Measurements from ENCODE around the gene TSG101. TPM values are rescaled to one million over a fixed set of nuclear protein-coding genes. Genes with fewer than 3 reads are reported as not detected.

TSG101 gene
- total RNA-seq, 1 donor = 60.9 TPM

GRCh38 chr11:18466402-18466801 lies 60.3 kb downstream of the TSG101 start:
- DNase-seq (ENCODE audit: low read depth) = no peak
- no peak for TF ChIP-seq CTCF (IDR thresholded peaks at IDR 0.05; ENCODE audit: insufficient read depth, low read depth, low read length)
- H3K4me3 ChIP-seq (ENCODE audit: low read depth, low read length) = no peak overlapping the region

- no peak overlapping the region for H3K4me3 ChIP-seq (ENCODE audit: low read depth, low read length)
- DNase-seq (ENCODE audit: low read depth) = no peak
- TF ChIP-seq CTCF (IDR thresholded peaks at IDR 0.05; ENCODE audit: insufficient read depth, low read depth, low read length) = no peak
These were observed 63.3 kb downstream of the TSG101 start for GRCh38 chr11:18463439-18463838.

- no peak for TF ChIP-seq CTCF (IDR thresholded peaks at IDR 0.05; ENCODE audit: insufficient read depth, low read depth, low read length)
- no peak overlapping the region for H3K4me3 ChIP-seq (ENCODE audit: low read depth, low read length)
- DNase-seq (ENCODE audit: low read depth) = no peak
These were observed 64.8 kb downstream of the TSG101 start for GRCh38 chr11:18461909-18462308.

- no peak for TF ChIP-seq CTCF (IDR thresholded peaks at IDR 0.05; ENCODE audit: insufficient read depth, low read depth, low read length)
- H3K4me3 ChIP-seq (ENCODE audit: low read depth, low read length) = no peak overlapping the region
- no peak for DNase-seq (ENCODE audit: low read depth)
These were observed 67.1 kb downstream of the TSG101 start for GRCh38 chr11:18459634-18460033.

- no peak for TF ChIP-seq CTCF (IDR thresholded peaks at IDR 0.05; ENCODE audit: insufficient read depth, low read depth, low read length)
- H3K4me3 ChIP-seq (ENCODE audit: low read depth, low read length) = no peak overlapping the region
- peak; percentile 36 for DNase-seq (ENCODE audit: low read depth)
These were observed 69.3 kb downstream of the TSG101 start for GRCh38 chr11:18457450-18457849.

GRCh38 chr11:18455686-18456372 lies 70.9 kb downstream of the TSG101 start, which contains the start of gene LDHAL6A:
LDHAL6A (plus strand) TSS chr11:18455856; CDS start chr11:18456681, 825 bp downstream.
- no peak within 1 kb of the TSS for H3K4me3 ChIP-seq (ENCODE audit: low read depth, low read length)
- no peak for TF ChIP-seq CTCF (IDR thresholded peaks at IDR 0.05; ENCODE audit: insufficient read depth, low read depth, low read length)
- no peak for DNase-seq (ENCODE audit: low read depth)

- DNase-seq (ENCODE audit: low read depth) = no peak
- H3K4me3 ChIP-seq (ENCODE audit: low read depth, low read length) = no peak overlapping the region
- TF ChIP-seq CTCF (IDR thresholded peaks at IDR 0.05; ENCODE audit: insufficient read depth, low read depth, low read length) = no peak
These were observed 73.8 kb downstream of the TSG101 start for GRCh38 chr11:18452927-18453326.

All from fibroblast of villous mesenchyme (primary cell).